Cortex of kidney (tissue), 1 donor: ENCODE results near the gene ACAD10.
"Not testable (repeated sequence)": the region's sequence is repeated elsewhere in the genome, so short reads cannot be mapped to it uniquely, and the experiment has no call there.

Experiments
- DNase-seq: peaks from one replicate; lab custom pipeline; 2025; lab: John Stamatoyannopoulos, UW

Gene ACAD10

GRCh38 chr12:111685811-111686573 is at the start of gene ACAD10, which contains the start of gene BRAP:
ACAD10 (plus strand) TSS chr12:111686053; CDS start chr12:111692710, 6,657 bp downstream.
BRAP (minus strand) TSS chr12:111685956; CDS start chr12:111685792, 164 bp downstream.
- peak; percentile 72 for DNase-seq

DNA sequence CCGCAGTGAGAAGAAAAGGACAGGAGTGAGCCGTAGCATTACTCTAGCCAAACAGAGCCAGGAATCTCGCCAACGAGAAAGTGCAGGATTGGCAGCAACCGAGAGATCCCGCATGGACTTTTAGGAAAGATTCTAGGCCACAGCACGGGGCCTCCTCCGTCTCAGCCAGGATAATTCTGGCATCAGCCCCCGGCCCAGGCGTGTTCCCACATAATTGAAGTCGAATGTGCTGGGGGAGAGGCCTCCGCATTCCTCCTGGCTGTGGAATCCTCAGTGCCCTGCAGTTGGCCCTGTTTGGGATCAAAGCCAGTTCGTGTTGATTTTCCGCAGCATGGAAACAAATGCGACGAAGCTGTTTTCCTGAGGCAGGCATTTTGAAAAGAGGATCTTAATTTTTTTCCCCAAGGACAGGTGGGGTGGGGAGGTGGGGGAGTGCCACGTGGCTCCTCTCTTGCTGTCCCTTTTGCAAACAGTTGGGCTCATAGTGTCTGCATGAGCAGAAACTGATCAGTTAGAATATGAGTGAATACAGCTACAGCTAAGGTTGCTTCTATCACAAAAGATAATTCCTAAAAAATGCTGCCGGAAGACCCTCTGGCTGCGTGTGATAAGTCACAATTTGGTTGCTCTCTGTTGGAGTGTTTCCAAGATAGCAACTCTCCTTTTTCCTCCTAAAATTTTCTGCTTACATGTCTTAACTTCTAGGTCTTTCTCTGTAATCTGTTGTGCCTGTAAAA is 49.5 kb upstream of the ACAD10 start:
- DNase-seq = no peak

DNA sequence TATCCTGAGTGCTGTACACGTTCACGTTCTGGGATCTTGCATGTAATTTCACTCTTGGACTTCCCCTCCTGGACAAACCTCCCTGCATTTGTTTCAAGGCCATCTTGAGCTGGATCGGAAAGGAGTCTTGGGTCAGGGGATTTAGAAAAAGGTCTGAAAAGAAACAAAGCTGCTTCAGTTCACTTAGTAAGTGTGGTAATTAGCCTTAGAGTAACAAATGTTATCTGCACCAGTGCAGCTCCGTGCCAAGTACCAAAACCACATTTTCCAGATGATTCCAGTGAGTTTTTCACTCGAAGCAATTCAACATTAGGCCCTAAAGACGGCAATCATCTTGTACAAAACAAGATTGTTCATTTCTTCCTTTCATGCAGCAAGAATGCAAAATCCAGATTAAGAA is 47.3 kb upstream of the ACAD10 start:
- no peak for DNase-seq

DNA sequence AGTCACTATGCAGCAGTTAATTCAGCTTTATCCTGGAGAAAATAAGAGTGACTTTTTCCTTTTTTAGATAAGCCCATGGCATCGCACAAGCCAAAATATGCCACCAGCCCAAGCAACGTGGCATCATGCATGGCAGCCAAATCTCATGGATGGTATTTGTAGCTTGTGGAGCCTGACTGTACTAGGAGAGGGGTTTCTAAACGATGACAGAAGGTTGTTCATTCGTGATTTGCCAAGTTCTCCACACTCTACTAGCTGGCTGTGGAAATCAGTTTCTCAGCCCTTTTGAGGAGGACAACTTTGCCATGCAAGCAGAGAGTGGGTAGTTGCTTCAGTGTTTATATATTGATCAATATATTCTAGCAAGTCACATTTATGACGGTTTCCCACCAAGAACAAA is 45.3 kb upstream of the ACAD10 start:
- DNase-seq = no peak

DNA sequence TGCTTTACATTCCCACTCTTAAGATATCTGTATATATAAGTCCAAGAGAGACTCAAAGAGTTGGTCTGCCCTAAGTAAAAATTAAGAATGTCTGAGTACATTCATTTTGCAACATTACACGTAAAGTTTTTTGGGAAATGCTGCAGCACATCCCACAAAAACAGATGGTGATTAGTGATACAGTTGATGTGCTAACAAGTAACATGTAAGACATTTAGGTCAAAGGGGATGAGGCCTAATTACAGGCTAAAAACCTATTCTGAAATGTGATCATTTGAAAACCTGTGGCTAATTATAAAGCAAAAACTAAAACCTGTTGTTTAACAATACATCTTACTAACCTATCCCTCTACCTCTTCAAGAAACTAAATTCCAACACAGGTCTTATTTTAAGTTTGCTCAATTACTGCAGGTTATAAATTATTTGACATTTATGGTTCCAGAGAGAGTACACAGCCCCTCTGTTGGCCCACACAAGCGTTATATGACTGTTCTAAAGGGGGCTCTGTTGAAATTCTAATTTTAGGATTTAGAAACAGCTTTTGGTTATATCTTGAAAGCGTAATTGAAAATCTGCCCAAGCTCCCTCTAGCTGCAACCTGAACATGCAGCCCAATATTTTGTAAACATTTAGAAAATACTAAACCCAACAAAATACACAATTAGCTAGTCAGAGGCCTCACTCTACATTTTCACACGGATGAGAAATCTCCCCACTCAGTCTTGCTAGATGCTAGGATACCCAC is 43.0 kb upstream of the ACAD10 start:
- DNase-seq = no peak

DNA sequence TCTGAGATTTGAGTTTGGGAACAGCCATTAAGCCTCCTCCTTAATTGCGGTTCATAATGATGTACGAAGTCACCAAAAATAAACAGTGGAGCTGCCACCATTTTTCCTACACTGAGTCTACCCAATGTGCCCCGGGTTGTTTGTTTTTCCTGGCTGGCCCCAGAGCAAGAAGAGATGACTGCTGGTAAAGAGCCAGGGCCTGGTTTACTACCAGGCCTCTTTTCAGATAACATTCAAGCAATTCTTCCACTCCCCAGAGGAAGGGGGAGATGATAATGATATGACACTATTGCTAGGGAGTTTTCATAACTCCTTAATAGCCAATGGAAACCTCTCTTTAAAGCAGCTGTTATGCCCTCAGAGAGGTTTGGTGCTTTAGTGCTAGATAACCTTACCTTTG is 42.4 kb upstream of the ACAD10 start:
- no peak for DNase-seq

GRCh38 chr12:111645433-111645832 is 40.4 kb upstream of the ACAD10 start:
- DNase-seq = no peak

DNA sequence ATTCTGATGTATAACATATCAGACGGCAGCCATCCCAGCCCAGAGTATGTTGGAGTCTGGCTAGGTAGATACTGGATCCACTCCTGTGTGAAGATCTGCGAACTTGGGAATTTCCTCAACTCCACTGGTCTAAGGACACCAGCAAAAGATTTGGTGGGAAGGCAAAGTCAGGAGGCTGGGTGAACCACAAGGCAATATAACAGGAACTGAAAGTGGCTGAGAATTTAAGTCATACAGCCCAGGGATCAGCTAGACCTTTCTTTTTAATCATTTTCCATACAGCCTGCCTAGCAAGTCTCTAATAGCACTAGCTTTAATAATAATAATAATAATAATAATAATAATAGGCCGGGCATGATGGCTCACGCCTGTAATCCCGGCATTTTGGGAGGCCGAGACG is 34.9 kb upstream of the ACAD10 start:
- no peak for DNase-seq

GRCh38 chr12:111652530-111652929 is 33.3 kb upstream of the ACAD10 start:
- not testable (repeated sequence) for DNase-seq

GRCh38 chr12:111653596-111653995 is 32.3 kb upstream of the ACAD10 start:
- DNase-seq = no peak

DNA sequence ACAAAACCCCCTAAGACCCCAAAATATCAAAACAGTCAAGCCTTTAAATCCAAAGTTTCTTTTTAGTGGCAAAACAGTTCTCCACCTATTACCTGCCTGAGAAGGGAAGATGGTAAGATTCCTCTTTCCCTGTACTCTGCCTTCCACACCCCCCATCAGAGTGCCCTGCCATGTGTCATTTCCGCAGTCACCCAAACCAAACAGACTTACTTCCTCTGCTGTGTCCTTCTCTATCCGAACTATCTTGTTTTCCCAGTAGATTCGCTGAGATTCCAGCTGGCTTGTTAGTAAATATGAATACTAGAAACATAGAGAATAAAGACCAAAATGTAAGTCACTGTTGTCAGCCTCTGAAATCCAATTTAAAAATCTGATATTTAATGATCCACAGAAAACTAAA is 30.5 kb upstream of the ACAD10 start:
- no peak for DNase-seq

DNA sequence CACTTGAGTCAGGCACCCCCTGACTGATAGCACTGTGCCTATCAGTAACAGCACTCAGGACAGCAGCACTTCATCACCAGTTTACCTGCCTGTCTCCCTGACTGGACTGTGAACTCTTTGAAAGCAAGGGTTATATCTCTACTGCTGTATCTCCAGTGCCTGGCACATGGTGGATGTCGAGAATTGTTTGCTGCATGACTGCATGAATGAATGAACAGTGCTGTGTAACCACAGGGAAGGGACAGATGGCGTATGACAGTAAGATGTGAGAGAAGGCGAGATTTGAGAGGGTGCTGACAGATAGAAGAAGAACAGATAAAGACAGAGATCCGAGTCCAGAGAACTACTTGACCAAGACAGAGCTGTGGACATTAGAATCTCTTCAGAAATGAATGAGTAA is 29.8 kb upstream of the ACAD10 start:
- no peak for DNase-seq

DNA sequence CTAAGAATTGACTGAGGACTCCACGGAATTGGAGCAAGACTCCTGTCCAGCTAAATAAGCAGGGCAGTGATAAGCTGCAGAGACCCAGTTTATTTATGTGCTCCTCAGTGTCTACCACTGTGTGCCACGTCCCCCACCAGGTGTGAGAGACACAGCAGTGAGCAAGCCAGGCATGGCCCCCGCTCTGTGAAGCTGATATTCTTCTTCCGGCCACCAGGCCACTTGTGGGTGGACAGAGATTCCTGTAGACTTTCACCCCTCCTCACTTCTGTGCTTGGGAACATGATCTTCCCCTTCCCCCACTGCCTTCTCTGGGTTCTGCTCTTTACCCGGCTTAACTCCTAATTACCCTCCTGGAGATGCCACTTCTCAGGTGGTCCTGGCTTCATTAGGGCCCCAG is 21.4 kb upstream of the ACAD10 start:
- no peak for DNase-seq

DNA sequence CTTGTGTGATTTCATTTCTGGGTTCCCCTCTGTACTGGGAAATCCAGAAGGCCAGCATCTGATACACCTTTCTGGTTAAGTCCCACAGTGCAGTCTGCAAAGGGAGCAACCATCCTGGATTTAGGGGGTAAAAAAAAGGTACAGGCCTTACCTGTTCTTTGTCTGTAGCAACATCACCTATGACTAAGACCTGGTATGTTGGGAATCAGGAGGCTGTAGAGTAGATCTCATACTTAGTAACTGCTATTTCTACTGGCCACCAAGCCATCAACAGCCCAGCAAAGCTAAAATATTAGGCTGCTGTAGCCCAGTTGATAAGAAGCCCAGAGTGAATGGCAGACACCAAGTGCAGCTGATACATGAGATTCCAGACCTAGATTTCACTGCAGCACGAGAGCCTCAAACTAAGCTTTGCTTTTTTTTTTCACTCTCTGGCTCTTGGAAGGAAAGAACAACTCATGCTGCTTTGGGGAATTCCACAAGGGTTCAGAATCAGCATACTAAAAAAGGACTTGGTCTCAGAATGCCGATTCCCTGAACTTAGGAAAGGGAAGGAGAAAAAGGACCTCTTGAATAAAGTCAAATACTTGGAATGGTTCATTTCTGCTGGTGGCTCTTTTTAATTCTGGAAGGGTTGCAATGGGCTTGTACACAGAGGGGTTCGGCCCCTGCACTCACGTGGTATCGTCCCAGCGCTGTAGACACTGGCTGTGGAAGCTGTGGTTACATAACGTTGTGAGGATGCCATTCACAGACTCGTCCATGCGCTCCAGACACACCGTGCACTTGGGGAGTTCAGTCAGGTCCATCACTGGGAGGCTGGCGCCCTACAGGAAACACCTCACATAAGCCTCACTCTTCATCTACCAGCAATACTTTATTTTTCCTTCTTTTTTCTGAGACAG is 20.6 kb upstream of the ACAD10 start:
- DNase-seq = no peak

- DNase-seq = no peak
Measured at GRCh38 chr12:111672822-111673381, 13.0 kb upstream of the ACAD10 start.

GRCh38 chr12:111673503-111673902 is 12.3 kb upstream of the ACAD10 start:
- no peak for DNase-seq

- DNase-seq = no peak
Measured at GRCh38 chr12:111677186-111677585, 8.7 kb upstream of the ACAD10 start.

GRCh38 chr12:111684485-111685198 is 1.2 kb upstream of the ACAD10 start:
- DNase-seq = not testable (repeated sequence)

- DNase-seq = no peak
Measured at GRCh38 chr12:111685322-111685810, 487 bp upstream of the ACAD10 start.

- no peak for DNase-seq
Measured at GRCh38 chr12:111686574-111687105, 787 bp downstream of the ACAD10 start.
